HG03469 (cell line): ENCODE data around the gene RNF157.
"Not testable (repeated sequence)": the region's sequence is repeated elsewhere in the genome, so short reads cannot be mapped to it uniquely, and the experiment has no call there.

ENCODE experiments used
- ATAC-seq: cut with Tn5 transposase; IDR thresholded peaks from one replicate; pipeline ENCODE4 v1.9.1; 2021; ENCODE audit warnings: mild to moderate bottlenecking, moderate library complexity, moderate number of reproducible peaks; ENCODE audit not compliant: unreplicated experiment

RNF157 gene

DNA sequence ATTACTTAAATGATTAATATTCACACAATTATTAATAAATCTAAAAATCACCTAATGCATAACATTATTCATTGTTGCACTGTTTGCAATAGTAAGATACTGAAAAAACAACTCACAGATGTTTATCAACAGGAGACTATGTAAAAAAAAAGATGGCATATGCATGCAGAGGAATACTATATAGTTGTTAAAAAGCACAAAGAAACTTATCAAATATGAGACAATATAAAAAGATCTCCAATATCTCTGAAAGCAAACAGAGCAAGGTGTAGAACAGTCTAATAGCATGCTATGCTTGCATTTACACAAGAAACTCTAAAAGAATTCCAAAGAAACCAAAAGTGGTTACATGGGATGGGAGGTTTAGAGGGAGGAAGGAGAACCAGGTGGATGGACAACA, 3.7 kb downstream of the RNF157 start:
- ATAC-seq = no peak

DNA sequence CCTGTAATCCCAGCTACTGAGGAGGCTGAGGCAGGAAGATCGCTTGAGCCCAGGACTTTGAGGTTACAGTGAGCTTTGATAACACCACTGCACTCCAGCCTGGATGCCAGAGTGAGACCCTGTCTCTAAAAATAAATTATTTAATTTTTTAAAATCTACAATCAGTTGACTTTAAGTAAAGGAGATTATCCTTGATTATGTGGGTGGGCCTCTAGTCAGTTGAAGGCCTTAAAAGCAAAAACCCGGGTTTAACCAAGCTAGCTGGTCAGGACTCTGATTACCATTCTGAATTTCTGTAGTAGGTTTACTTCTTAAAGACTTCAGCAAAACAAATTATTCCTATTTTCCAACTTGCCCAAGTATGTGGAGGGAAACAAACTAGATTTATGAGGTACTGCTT, 4.4 kb downstream of the RNF157 start:
- ATAC-seq = no peak

DNA sequence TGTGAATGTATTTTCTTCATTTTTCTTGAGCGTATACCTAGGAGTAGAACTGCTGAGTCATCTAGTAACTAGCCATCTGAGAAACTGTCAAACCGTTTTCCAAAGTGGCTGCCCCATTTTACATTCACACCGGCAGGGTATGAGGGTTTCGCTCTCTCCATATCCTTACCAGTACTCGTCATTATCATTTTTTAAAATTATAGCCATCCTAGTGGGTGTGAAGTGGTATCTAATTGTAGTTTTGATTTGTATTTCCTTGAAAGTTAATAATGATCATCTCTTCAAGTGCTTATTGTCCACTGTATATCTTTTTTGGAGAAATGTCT, 6.0 kb downstream of the RNF157 start:
- ATAC-seq = no peak

DNA sequence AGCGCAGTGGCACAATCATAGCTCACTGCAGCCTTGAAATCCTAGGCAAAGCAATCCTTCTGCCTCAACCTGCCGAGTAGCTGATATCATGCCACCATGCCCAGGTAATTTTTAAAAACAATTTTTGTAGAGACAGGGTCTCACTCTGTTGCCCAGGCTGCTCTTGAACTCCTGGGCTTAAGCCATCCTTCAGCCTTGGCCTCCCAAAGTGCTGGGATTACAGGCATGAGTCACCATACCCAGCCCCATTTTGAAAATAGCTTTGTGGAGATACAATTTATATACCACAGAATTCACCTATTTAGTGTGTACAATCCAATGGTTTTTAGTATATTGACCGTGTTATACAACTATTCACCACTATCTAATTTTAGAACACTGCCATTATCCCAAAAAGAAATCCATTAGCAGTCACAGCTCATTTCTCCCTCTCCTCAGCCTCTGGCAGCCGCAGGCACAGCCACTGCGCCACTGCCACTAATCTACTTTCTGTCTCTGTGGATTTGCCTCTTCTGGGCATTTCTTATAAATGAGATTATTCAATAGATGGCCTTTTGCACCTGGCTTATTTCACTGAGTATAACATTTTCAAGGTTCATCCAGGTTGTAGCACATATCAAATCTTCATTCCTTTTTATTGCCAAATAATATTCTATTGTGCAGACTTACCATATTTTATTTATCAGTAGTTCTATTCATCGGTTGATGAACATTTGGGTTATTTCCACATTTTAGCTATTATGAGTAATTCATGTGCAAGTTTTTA, 6.5 kb downstream of the RNF157 start:
- no peak for ATAC-seq

DNA sequence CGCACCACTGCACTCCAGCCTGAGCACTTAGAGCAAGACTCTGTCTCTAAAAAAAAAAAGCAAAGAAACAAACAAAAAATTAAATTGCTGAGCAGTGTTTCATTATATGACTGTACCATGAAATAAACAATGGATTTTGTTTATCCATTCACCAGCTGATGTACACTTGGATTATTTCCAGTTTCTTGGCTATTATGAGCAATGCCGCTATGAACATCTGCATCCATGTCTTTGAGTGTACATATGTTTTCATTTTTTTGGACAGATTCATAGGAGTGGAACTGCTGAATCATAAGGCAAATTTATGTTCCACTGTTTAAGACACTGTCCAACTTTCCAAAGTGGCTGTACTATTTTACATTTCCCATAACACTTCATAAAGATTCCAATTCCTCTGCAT, 8.0 kb downstream of the RNF157 start:
- no peak for ATAC-seq

DNA sequence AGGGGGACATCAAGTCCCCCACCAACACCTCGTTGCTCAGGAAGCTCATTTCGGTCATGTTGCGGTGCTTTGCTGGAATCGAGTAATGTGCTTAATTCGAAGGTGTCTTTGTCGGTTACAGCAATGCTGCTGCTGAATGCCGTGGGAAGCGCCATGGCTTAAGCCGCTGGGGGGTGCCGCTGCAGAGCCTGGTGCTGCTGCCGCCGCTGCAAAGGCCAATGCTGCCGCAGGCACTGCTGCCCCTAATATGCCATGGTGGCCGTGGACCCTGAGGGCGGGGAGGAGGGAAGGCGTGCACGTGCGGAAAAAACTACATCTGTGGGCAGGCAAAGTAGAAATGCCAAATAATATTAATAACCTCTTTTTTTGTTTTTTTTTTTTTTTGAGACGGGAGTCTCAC, 13.5 kb downstream of the RNF157 start:
- not testable (repeated sequence) for ATAC-seq

DNA sequence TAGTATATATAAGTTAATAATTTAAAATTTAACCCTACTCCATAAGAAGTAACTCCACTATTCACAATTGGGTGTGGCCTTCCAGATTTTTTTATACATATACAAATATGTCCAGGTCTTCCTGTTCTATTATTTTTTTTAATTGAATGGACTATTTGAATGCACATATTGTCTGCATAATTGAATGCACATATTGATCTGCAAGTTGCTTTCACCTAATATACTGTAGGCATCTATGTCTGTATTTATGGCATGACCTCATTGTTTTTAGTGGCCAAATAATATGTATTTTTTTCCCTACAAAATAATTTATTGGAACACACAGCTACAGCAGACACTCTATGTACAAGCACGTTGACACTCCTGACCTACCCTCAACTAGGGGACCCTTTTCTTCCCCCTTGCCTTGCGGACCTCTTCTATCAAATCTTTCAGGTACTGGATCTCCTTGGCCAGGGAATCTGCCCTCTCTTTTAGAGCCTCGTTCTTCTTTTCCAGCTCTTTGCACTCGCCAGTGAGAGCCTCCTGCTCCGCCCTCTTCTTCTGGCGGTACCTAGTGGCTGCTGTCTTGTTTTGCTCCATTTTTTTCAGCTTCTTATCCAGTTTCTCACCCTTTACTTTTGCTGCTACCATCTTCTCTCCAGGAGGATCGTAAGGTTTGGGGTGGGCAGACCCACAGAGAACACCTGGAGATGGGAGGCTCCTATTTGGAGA, 14.8 kb downstream of the RNF157 start:
- ATAC-seq = not testable (repeated sequence)

DNA sequence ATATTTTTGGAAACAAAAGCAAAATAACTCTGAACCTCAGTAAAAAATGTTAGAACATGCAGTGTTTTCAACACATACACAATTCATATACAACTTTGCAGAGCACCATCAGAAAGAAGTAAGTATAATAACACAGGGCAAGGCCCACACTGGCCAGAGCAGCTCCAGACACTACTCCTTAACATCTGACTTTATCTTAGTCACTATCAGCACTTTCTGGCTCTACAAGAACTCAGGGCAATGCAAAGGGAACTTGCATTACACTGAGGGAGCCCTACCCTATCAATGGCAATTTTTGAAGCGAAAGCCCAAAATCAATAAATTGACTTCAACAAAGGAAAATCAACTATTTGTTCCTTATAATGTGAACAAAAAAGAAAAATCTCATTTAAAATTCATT, 16.5 kb downstream of the RNF157 start:
- no peak for ATAC-seq

DNA sequence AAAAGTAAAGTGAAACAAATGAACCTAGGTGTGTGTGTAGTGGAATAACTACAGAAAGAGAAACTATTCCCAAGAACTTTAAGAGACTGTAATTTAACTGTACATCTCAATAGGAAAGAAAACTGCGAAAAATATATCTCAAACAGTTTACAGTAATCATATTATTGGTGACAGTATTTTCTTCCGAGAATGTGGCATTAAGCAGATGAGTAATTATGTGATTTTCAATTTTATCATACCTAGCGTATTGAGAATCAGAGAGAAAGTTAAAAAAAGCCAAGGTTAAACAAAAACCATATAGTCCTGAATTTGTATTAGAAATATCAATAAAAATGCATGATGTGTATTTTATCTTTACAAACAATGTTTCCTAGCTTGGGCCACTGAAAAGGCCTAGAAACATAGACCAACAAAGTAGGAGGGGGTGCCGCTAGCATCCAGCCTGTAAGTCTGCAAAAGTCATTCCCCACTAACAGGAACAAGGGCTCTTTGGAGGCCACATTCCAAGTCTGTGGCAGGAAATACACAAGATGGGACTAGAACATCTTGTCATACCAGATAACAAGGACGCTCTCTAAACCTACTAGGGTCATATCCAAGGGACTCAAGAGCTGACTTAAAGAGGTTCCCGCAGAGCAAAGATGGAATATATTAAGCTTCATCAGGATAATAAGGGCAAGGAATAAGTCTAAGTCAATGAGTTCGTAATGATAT, 20.5 kb downstream of the RNF157 start:
- no peak for ATAC-seq

DNA sequence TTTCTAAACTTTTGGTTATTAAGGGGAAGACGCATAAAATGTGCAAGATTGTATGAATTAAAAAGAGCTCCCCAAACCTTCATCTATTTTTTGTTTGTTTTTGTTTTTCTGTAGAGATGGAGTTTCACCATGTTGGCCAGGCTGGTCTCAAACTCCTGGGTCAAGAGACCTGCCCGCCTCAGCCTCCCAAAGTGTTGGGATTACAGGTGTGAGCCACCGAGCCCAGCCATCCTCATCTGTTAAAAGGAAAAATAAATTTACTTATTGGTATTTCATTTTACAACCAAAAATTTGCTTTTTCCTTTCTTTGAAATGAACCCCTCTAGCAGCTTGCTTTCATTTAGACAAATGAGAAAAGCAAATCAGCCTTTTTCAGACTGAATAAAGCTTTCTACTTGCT, 23.2 kb downstream of the RNF157 start:
- ATAC-seq = no peak

DNA sequence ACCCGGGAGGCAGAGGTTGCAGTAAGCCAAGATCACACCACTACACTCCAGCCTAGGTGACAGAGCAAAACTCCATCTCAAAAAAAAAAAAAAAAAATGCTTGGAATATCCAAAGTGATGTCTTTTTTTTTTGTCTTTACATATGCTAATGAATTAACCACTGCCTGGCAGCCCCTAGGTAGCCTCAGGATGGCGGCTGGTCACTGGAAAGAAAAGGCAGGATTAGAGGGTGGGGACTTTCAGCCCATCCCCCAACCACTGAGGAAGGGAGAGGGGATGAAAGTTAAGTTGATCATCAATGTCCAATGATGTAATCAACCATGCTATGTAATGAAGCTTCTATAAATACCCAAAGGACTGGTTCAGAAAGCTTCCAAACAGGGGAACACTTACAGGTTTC, 26.8 kb downstream of the RNF157 start:
- ATAC-seq = no peak

DNA sequence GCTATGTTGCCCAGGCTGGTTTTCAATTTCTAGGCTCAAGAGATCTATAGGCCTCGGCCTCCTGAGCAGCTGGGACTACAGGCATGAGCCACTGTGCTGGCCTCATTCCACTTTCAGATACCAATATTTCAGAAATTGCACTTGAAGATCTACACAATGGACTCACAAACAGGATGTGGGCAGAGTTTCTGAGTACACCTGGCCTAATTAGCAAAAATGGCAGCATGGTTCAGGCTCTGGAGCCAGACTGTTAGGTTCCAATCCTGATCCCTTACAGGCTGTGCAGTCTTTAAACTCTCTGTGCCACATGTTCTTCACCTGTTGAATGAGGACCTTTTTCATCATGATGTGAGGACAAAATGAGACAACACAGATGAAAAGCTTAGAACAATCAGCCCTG, 32.2 kb downstream of the RNF157 start:
- no peak for ATAC-seq

DNA sequence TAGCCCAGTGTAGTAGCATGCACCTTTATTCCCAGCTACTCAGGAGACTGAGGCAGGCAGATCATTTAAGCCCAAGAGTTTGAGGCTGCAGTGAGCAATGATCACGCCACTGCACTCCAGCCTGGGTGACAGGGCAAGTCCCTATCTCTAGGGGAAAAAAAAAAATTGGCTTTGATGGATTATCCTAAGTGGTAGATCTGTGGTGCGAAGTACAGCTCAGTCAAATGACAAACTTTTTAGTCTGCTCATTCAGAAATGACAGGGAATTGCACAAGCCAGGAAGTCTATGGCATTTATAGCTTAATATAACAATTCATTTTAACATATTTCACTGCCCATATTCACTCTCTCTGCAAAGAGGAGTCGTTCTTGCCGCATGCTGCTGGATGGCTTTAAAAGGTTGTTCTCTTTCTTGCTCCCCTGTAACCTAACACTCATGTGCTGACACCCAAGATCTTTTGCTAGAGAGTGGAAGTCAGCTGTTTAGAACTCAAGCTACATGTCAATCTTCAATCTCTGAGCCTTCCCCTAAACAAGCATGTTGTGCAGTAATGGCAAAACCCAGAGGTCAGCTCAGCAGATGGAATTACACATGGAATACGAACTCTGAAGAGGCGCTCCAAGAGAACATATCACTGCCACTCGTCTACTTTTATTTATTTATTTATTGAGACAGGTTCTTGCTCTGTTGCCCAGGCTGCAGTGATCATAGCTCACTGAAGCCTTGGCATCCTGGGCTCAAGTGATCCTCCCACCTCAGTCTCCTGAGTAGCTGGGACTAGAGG, 32.8 kb downstream of the RNF157 start:
- ATAC-seq = no peak

DNA sequence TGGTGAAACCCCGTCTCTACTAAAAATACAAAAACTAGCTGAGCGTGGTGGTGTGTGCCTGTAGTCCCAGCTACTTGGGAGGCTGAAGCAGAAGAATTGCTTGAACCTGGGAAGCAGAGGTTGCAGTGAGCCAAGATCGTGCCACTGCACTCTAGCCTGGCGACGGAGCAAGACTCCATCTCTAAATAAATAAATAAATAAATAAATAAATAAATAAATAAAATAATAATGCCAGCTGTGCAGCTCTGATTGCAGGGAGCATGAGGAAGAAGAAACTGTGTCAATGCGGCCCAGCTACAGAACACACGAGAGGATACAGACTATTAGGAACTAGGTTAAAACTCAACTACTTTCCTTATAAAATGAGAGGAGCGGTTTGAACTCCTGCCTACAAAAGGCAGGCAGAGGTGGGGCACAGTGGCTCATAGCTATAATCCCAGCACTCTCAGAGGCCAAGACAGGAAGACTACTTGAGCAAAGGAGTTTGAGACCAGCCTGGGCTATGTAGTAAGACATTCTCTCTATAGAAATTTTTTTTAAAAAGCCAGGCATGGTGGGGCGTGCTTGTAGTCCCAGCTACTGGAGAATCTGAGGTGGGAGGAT, 34.6 kb downstream of the RNF157 start:
- ATAC-seq = not testable (repeated sequence)

DNA sequence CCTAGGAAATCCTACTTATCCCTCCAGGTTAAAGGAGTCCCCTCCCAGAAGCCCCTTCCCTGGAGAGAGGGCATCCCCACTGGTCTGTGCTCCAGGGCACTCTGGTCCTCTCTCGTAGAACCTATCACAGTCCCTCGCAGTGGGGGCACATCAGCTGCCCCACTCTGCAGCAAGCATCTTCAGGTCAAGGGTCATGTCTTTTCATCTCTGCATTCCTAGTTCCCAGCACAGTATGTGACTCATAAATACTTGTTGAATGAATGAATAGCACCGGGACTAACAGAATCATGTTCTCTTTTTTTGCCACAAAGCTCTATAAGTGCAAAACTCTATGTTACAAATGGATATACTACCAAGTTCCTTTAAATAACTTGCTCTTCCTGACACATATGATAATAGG, 36.0 kb downstream of the RNF157 start:
- no peak for ATAC-seq

DNA sequence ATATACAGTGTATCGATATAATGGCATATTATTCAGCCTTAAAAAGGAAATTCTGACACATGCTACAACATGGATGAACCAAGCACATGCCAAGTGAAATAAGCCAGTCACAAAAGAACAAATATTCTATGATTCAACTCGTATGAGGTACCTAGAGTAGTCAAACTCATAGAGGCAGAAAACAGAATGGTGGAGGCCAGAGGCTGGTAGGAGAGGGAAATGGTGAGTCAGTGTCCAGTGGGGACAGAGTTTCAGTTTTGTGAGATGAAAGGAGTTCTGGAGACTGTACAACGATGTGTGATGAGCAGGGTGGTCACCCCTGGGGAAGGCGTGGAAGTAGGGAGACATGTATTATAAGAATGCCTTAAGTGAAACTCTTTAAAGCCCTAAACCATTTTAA, 39.9 kb downstream of the RNF157 start:
- no peak for ATAC-seq

DNA sequence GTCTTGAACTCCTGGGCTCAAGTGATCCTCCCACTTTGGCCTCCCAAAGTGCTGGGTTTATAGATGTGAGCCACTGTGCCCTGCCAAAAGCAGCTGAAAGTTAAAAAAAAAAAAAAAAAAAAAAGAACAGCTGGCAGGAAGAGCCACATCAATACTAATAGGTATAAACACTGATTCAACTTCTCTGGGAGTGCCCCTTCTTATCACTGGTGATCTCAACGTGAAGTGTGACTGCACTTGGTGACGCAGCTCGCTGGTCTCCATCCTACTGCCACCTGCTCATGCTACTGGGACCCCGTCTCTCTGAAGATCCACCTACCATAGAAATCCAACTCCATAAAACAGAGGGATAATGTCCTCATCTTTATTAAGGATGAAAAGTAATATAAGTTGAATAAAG, 40.8 kb downstream of the RNF157 start:
- no peak for ATAC-seq

DNA sequence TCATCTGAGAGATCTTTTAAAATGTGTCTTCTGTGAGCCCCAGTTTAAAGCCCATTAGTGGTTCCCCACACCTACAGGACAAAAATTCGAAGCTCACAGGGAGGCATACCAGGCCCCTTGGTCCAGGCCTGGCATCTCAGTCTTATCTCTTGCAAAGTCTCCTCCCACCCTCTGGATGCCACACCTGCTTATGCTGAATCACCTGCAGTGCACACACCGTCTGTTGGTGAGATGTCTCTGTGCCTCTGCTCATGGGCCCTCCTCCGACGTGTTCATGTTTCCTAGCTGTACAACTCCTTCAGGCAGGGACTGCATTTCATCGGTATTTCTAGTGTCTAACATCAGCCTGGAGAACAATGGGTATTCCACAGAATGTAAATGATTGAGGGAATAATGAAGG, 41.6 kb downstream of the RNF157 start:
- ATAC-seq = no peak

DNA sequence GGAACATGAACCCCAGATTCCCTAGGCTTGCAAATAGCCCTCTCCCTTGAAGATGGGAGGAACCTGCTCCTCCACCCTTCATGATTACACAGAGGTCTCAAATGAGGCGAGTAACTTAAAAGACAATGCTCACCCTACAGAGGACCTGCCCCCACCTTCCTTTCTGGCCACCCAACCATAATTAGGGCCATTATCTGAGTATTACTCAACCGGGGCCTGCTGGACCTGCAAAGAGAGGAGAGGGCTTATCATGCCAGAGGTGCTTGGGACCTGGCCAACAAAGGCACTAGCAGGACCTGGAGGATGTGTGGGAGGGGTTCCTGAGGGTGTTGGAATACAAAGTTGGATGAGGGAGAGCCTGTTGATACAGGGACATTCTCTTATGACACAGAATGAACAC, 42.4 kb downstream of the RNF157 start:
- ATAC-seq = no peak

DNA sequence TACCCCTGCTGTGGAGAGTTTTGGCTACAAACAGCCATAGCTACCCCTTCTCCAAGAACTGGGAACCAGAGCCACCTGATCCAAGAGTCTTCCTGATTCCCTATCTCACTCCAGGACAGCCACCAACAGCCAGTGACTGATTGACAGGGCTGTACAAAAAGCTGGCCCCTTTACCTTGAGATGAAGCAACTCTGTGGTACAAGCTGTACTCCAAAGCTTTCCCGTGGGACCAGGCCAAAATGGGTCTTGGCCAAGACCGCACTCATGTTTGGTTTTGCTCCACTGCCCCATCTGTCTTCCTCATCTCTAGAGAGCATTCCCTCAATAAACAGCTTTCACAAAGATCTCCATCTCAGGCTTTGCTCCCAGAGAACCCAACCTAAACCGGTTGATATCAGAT, 43.6 kb downstream of the RNF157 start:
- ATAC-seq = no peak
